Kidney (tissue), 14 donors: ENCODE data around the gene EPHA2. TPM values are rescaled to one million over a fixed set of nuclear protein-coding genes. Genes with fewer than 3 reads are reported as not detected.

Source experiments
- DNase-seq, 5 donors: peaks; one replicate each; pipeline ENCODE4 v3.0.0-alpha.2; 2013 to 2020
- FAIRE-seq: peaks from 2 replicates; lab custom pipeline; 2012; peaks lifted over from hg19 to GRCh38; lab: Jason Lieb, UNC
- H3K27ac ChIP-seq, 2 donors: one replicate each; pipeline ENCODE4 v1.7.0; 2013; ENCODE audit warnings: low read depth in 2 of 2, low read length in 2 of 2, inconsistent platforms in 1 of 2
- H3K27me3 ChIP-seq: one replicate; pipeline ENCODE4 v1.7.1; 2013; ENCODE audit warnings: low read length, inconsistent platforms; ENCODE audit not compliant: control insufficient read depth, insufficient read depth
- H3K36me3 ChIP-seq, 3 donors: one replicate each; pipeline versions ENCODE4 v1.7.0 to v1.7.1; 2013; ENCODE audit warnings: low read length in 3 of 3, control low read depth in 1 of 3, inconsistent platforms in 1 of 3; ENCODE audit not compliant: insufficient read depth in 3 of 3, control insufficient read depth in 2 of 3
- H3K4me1 ChIP-seq, 3 donors: one replicate each; pipeline versions ENCODE4 v1.7.0 to v1.7.1; 2013; ENCODE audit warnings: low read length in 3 of 3, inconsistent platforms in 1 of 3, low read depth in 1 of 3; ENCODE audit not compliant: control insufficient read depth in 2 of 3, insufficient read depth in 2 of 3
- H3K4me3 ChIP-seq, 3 donors: one replicate each; pipeline versions ENCODE4 v1.7.0 to v1.8.1; 2013; ENCODE audit warnings: low read length in 3 of 3, control low read depth in 1 of 3, inconsistent platforms in 1 of 3
- H3K9ac ChIP-seq, 3 donors: one replicate each; pipeline versions ENCODE4 v1.7.0 to v1.7.1; 2013; ENCODE audit warnings: low read length in 3 of 3, control low read depth in 1 of 3, inconsistent platforms in 1 of 3
- H3K9me3 ChIP-seq, 3 donors: one replicate each; pipeline versions ENCODE4 v1.7.0 to v1.7.1; 2013; ENCODE audit warnings: low read length in 3 of 3, control low read depth in 1 of 3, inconsistent platforms in 1 of 3; ENCODE audit not compliant: control insufficient read depth in 2 of 3, insufficient read depth in 1 of 3
- CTCF ChIP-seq: IDR thresholded peaks from 3 replicates; pipeline ENCODE4 v1.5.1; 2012; ENCODE audit warnings: mild to moderate bottlenecking, moderate library complexity, borderline replicate concordance; ENCODE audit not compliant: insufficient read depth; ENCODE audit errors: extremely low read depth
- intact Hi-C: fragments of 100-400 bp; cut with DNase I; formaldehyde crosslinking; loops from one replicate; pipeline ENCODE4 v1.11.1; 2022
- polyA plus RNA-seq: library from polyadenylated mRNA; stranded (reverse); fragments of 350-450 nt; fragmentation: Illumina TruSeq; extraction: RNeasy Lipid Tissue Mini Kit (QIAGEN cat#74804); gene quantifications from one replicate; pipeline ENCODE4 v1.2.3, GENCODE V29; 2014; ENCODE audit warnings: low read depth, low replicate concordance; ENCODE audit not compliant: insufficient read depth
- total RNA-seq: library from RNA; stranded (reverse); fragmentation: NEBNext Ultra II Directional; extraction: Animal tissue kit (Norgen Biotek cat#: 25700); gene quantifications from one replicate; pipeline ENCODE4 v1.2.1, GENCODE V29; 2021
- donor health status: control.
- donor health status: control.
- donor health status: control.
- donor health status: control.
- donor health status: control.
- donor health status: DM: yes; HTN: yes; CAD: no.
- donor health status: Normal renal cell carcinoma (clear cell type).

Gene EPHA2
- total and polyA plus RNA-seq, 2 donors from 2014 or later = 5.5 to 34.2 TPM

GRCh38 chr1:16076031-16076864, 79.6 kb downstream of the EPHA2 start:
- intact Hi-C loops = loop anchor here (5.0 kb wide), 1 partner anchor 111 kb away; no protein-coding TSS in a partner anchor
- H3K9ac ChIP-seq = no peak overlapping the region
- no peak for FAIRE-seq

GRCh38 chr1:16075337-16076030, 80.4 kb downstream of the EPHA2 start:
- Histone ChIP-seq H3K27me3 (no peaks in the 10 kb centered on the region), H3K9ac (no peak overlapping the region), H3K27ac (no peak overlapping the region), H3K4me3 (no peak overlapping the region), H3K36me3 (no peaks in the 10 kb centered on the region), H3K9me3 (no peaks in the 10 kb centered on the region), H3K4me1 (peaks cover 0 to 15% (median 6%) of the 10 kb centered on the region in 3 donors)
- TF ChIP-seq CTCF = no peak
- FAIRE-seq (no peak), DNase-seq (no peak)
- intact Hi-C loops = loop anchor here (5.0 kb wide), 1 partner anchor 112 kb away; no protein-coding TSS in a partner anchor

More at GRCh38 chr1:16076031-16076864, 79.6 kb downstream of the EPHA2 start:
- Histone ChIP-seq H3K27ac (no peak overlapping the region), H3K4me1 (peaks cover 0 to 15% (median 6%) of the 10 kb centered on the region in 3 donors), H3K4me3 (no peak overlapping the region), H3K36me3 (no peaks in the 10 kb centered on the region), H3K27me3 (no peaks in the 10 kb centered on the region), H3K9me3 (no peaks in the 10 kb centered on the region)
- no peak for DNase-seq
- no peak for TF ChIP-seq CTCF

Other genes starting within 250 kb of the EPHA2 start
- 41.5 TPM for gene ZBTB17, start 180.0 kb downstream of the EPHA2 start, total RNA-seq
- 33.1 TPM for gene ZBTB17, start 180.0 kb downstream of the EPHA2 start, polyA plus RNA-seq
- 0.22 TPM for gene SRARP, start 151.8 kb downstream of the EPHA2 start, total RNA-seq
- 4.0 TPM for gene SRARP, start 151.8 kb downstream of the EPHA2 start, polyA plus RNA-seq
- 29.1 TPM for gene HSPB7, start 138.0 kb downstream of the EPHA2 start, total RNA-seq
- 17.0 TPM for gene HSPB7, start 138.0 kb downstream of the EPHA2 start, polyA plus RNA-seq
- gene CLCNKA, start 134.0 kb downstream of the EPHA2 start, total RNA-seq = 7.8 TPM
- gene CLCNKA, start 134.0 kb downstream of the EPHA2 start, polyA plus RNA-seq = 187 TPM
- 60.6 TPM for gene CLCNKB, start 112.3 kb downstream of the EPHA2 start, total RNA-seq
- gene CLCNKB, start 112.3 kb downstream of the EPHA2 start, polyA plus RNA-seq = 519 TPM
- gene FAM131C, start 82.4 kb downstream of the EPHA2 start, total RNA-seq = 5.0 TPM
- gene FAM131C, start 82.4 kb downstream of the EPHA2 start, polyA plus RNA-seq = 12.0 TPM
- gene ARHGEF19, start 56.6 kb upstream of the EPHA2 start, total RNA-seq = 8.2 TPM
- 3.5 TPM for gene ARHGEF19, start 56.6 kb upstream of the EPHA2 start, polyA plus RNA-seq
- gene CPLANE2, start 81.1 kb upstream of the EPHA2 start, total RNA-seq = 9.4 TPM
- gene CPLANE2, start 81.1 kb upstream of the EPHA2 start, polyA plus RNA-seq = 7.9 TPM
- gene FBXO42, start 196.4 kb upstream of the EPHA2 start, total RNA-seq = 22.1 TPM
- 14.1 TPM for gene FBXO42, start 196.4 kb upstream of the EPHA2 start, polyA plus RNA-seq
- 127 TPM for gene SZRD1, start 211.2 kb upstream of the EPHA2 start, total RNA-seq
- 77.3 TPM for gene SZRD1, start 211.2 kb upstream of the EPHA2 start, polyA plus RNA-seq